Body of pancreas (tissue), 4 donors: ENCODE measurements around the gene EXD3. TPM values are rescaled to one million over a fixed set of nuclear protein-coding genes. Genes with fewer than 3 reads are reported as not detected.

Experiments
- ATAC-seq: fragments of 150-250 bp; one replicate; pipeline ENCODE4 v1.9.1; 2016
- DNase-seq, 4 donors: peaks; one replicate each; pipeline ENCODE4 v3.0.0-alpha.2; 2019
- H3K27ac ChIP-seq, 4 donors: fragments of 200-600 bp; sonication (generic); 1 replicate in 3 of 4; 2 replicates in 1 of 4; pipeline versions ENCODE4 v1.5.1 to v1.6.1; 2016 to 2019; ENCODE audit warnings: mild to moderate bottlenecking in 1 of 4, mixed read lengths in 1 of 4, moderate library complexity in 1 of 4
- H3K27me3 ChIP-seq, 2 donors: fragments of 200-600 bp; sonication (generic); one replicate each; pipeline ENCODE4 v1.6.0; 2016; ENCODE audit warnings: mild to moderate bottlenecking in 1 of 2
- H3K36me3 ChIP-seq, 2 donors: fragments of 200-600 bp; sonication (generic); replicated peaks in 1 of 2; 2 replicates each; pipeline ENCODE4 v1.5.1; 2016; ENCODE audit warnings: low read depth in 2 of 2; ENCODE audit not compliant: insufficient read depth in 1 of 2
- H3K4me1 ChIP-seq: fragments of 200-600 bp; sonication (generic); one replicate; pipeline ENCODE4 v1.6.0; 2016
- H3K4me3 ChIP-seq, 2 donors: fragments of 200-600 bp; sonication (generic); 1 replicate in 1 of 2; 2 replicates in 1 of 2; pipeline ENCODE4 v1.5.1; 2016 to 2019
- H3K9me3 ChIP-seq, 3 donors: fragments of 200-600 bp; sonication (generic); 1 replicate in 2 of 3; 2 replicates in 1 of 3; pipeline ENCODE4 v1.5.1; 2016
- CTCF ChIP-seq, 7 experiments: fragments of 450-650 bp in 4 of 7; fragments of 200-600 bp in 3 of 7; sonication (generic) in 3 of 7; IDR thresholded peaks; one replicate each; pipeline ENCODE4 v1.5.1; 2016 to 2019; ENCODE audit warnings: antibody characterized with exemption in 7 of 7
- POLR2A ChIP-seq, 3 donors: fragments of 450-650 bp; IDR thresholded peaks; one replicate each; pipeline ENCODE4 v1.6.1; 2016; ENCODE audit warnings: antibody characterized with exemption in 3 of 3, mild to moderate bottlenecking in 2 of 3
- WGBS, 2 donors: methylation state at CpG; one replicate each; pipeline ENCODE4 v1.1.5; 2017; 5-methylcytosine and 5-hydroxymethylcytosine counted together
- intact Hi-C: fragments of 100-400 bp; cut with DNase I; formaldehyde crosslinking; loops from one replicate; pipeline ENCODE4 v1.15.1; 2023
- total RNA-seq, 2 donors: library from RNA; depleted of rRNA; stranded (reverse); fragments of >200 nt; gene quantifications; one replicate each; pipeline ENCODE4 v1.1.0, GENCODE V29; 2016

The EXD3 gene
- total RNA-seq, 2 donors from 2014 or later: 23.3 to 34.9 TPM

GRCh38 chr9:137433349-137433915 is 10.5 kb upstream of the EXD3 start:
- intact Hi-C loops: no loop called here

DNA sequence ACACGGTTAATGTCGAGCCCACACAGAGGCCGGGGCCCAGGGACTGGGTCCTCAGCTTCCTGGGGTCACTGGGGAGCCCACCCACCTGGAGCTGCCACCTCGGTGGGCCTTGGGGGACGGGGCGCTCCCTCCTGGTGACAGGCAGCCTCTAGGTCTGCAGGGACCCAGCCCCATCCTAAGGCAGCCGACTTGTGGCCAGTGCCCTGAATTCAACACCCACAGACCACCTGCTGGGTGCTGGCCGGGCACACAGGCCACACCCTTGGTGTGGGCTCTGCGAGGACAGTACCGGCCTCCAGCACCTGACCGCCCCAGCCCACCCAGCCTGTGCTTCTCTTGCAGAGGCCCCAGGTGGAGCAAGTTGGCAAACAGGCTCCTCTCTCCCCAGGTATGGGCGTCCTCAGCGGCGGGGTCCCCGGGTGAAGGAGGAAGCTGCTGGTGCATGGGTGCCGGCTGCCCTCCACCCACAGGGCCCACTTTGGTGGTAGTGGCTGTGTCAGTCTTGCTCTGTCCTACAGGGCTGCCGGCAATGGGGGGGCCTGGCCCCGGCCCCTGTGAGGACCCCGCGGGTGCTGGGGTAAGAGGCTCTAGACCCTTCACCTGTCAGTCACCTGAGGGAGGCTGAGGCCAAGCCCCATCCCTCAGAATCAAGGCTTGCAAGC is 9.9 kb upstream of the EXD3 start:
- no peak overlapping the region for H3K27ac ChIP-seq
- peak in 1 of 4 donors; percentile 13 for DNase-seq
- intact Hi-C loops: no loop called here
- WGBS, 2 donors: 84% methylated on average over 14 of the region's 20 CpGs; no CpG with 5 or more reads in 1 of the 2 donors
- H3K9me3 ChIP-seq: no peaks in the 10 kb centered on the region
- H3K4me3 ChIP-seq: no peak overlapping the region
- TF ChIP-seq CTCF (IDR thresholded peaks at IDR 0.05) (no peak), POLR2A (IDR thresholded peaks at IDR 0.05) (no peak)
- no peaks in the 10 kb centered on the region for H3K27me3 ChIP-seq
- peaks cover 25% of the 10 kb centered on the region for H3K4me1 ChIP-seq
- H3K36me3 ChIP-seq: no peaks in the 10 kb centered on the region
- ATAC-seq: no peak

More at GRCh38 chr9:137433349-137433915, 10.5 kb upstream of the EXD3 start:
- DNase-seq: no peak
- Histone ChIP-seq H3K27ac (no peak overlapping the region), H3K4me3 (no peak overlapping the region), H3K4me1 (peaks cover 25% of the 10 kb centered on the region), H3K36me3 (no peaks in the 10 kb centered on the region), H3K27me3 (no peaks in the 10 kb centered on the region), H3K9me3 (no peaks in the 10 kb centered on the region)
- WGBS, 2 donors: 91% methylated on average over 19 of the region's 19 CpGs; no CpG with 5 or more reads in 1 of the 2 donors
- TF ChIP-seq CTCF (IDR thresholded peaks at IDR 0.05) (no peak), POLR2A (IDR thresholded peaks at IDR 0.05) (no peak)
- ATAC-seq: no peak

- H3K4me3 ChIP-seq: no peak overlapping the region
- TF ChIP-seq POLR2A (IDR thresholded peaks at IDR 0.05) (no peak), CTCF (IDR thresholded peaks at IDR 0.05) (no peak)
- no peaks in the 10 kb centered on the region for H3K9me3 ChIP-seq
- no peak overlapping the region for H3K27ac ChIP-seq
- DNase-seq: peak in 1 of 4 donors; percentile 8
- WGBS, 2 donors: 83 to 100% methylated on average over 8 to 18 of the region's 21 CpGs
- no peaks in the 10 kb centered on the region for H3K36me3 ChIP-seq
- H3K4me1 ChIP-seq: peaks cover 13% of the 10 kb centered on the region
- H3K27me3 ChIP-seq: no peaks in the 10 kb centered on the region
- no peak for ATAC-seq
- intact Hi-C loops: no loop called here
Measured at GRCh38 chr9:137431416-137431931, 8.5 kb upstream of the EXD3 start.

GRCh38 chr9:137430723-137431415 is 7.9 kb upstream of the EXD3 start:
- 85 to 88% methylated on average over 6 to 21 of the region's 27 CpGs for WGBS, 2 donors
- H3K9me3 ChIP-seq: no peaks in the 10 kb centered on the region
- H3K4me3 ChIP-seq: no peak overlapping the region
- H3K4me1 ChIP-seq: peaks cover 13% of the 10 kb centered on the region
- intact Hi-C loops: no loop called here
- H3K36me3 ChIP-seq: no peaks in the 10 kb centered on the region
- no peak overlapping the region for H3K27ac ChIP-seq
- no peak for ATAC-seq
- TF ChIP-seq POLR2A (IDR thresholded peaks at IDR 0.05): no peak
- TF ChIP-seq CTCF (IDR thresholded peaks at IDR 0.05): no peak
- peak in 1 of 4 donors; percentile 9 for DNase-seq
- H3K27me3 ChIP-seq: no peaks in the 10 kb centered on the region
